ENCODE results near the gene MCM9.

The MCM9 gene

DNA sequence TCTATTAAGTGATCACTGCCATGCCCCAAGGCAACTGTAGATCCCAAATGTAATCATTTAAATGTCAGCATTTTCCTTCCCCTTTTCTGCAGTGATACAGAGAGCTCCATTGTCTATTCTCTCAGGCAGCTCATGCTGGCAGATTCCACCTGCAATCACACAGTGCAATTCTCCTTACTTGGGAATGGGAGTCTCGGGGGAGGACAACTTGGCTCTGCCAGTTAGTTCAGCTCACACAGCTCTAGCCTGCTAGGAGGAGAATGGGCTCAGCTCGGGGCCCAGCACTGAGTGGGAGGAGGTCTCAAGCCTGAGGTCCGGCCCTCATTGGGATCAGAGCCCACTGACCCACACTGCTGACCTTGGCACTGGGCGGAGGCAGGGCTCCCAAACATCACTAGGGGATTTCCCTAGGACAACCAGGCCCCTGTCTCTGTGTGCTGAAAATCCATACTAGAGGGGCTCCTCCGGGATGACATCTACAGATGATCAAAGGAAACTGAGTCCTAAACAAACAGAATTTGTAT, 150.3 kb downstream of the MCM9 start:
- H3K23ac ChIP-seq (ENCODE audit: low read depth, low read length, poor library complexity): no peak overlapping the region
- no peak for DNase-seq (ENCODE audit: low spot score)
- WGBS, 2 donors (ENCODE audit: extremely low coverage in 2 of 2, insufficient read length in 2 of 2, insufficient replicate concordance in 1 of 2): no CpG with 5 or more reads among the region's 5 CpGs
- H4K91ac ChIP-seq (ENCODE audit: low read depth, low read length, poor library complexity): no peak overlapping the region
- no peak overlapping the region for H3K4me3 ChIP-seq (ENCODE audit: low read length in 2 of 2)
- no peak overlapping the region for H2BK12ac ChIP-seq (ENCODE audit: low read length)
- H3K18ac ChIP-seq (ENCODE audit: low read length): no peak overlapping the region
- H3K9ac ChIP-seq (ENCODE audit: low read depth, low read length, poor library complexity): no peak overlapping the region
- H3K9me3 ChIP-seq (replicated peaks in 1 of 2; ENCODE audit: control insufficient read depth in 2 of 2, insufficient read depth in 1 of 2, low read depth in 1 of 2, low read length in 2 of 2): no peaks in the 10 kb centered on the region
- no peak overlapping the region for H3K4ac ChIP-seq (ENCODE audit: low read length)
- no peak overlapping the region for H2BK15ac ChIP-seq (ENCODE audit: low read length)
- H3K79me1 ChIP-seq (ENCODE audit: low read depth, low read length): no peaks in the 10 kb centered on the region
- no peak overlapping the region for H4K8ac ChIP-seq (ENCODE audit: low read depth, low read length)
- H3K36me3 ChIP-seq (replicated peaks in 1 of 2; ENCODE audit: control insufficient read depth in 2 of 2, insufficient read depth in 2 of 2, low read length in 2 of 2): no peaks in the 10 kb centered on the region
- H2AK5ac ChIP-seq (ENCODE audit: low read depth, low read length): no peak overlapping the region
- peaks cover 4 to 6% of the 10 kb centered on the region in 2 donors for H3K4me1 ChIP-seq (ENCODE audit: control insufficient read depth in 2 of 2, insufficient read depth in 1 of 2, low read depth in 1 of 2, low read length in 2 of 2)
- H2AFZ ChIP-seq (ENCODE audit: low read length): peak overlapping the region; percentile 72
- H2BK5ac ChIP-seq (ENCODE audit: low read length): no peak overlapping the region
- H2BK120ac ChIP-seq (ENCODE audit: low read depth, low read length): no peak overlapping the region
- H3K4me2 ChIP-seq (ENCODE audit: insufficient read depth, low read length, poor library complexity, severe bottlenecking): no peak overlapping the region
- H3K27ac ChIP-seq (replicated peaks; ENCODE audit: low read length): no peak overlapping the region
- no peaks in the 10 kb centered on the region for H3K27me3 ChIP-seq (ENCODE audit: control insufficient read depth in 3 of 3, insufficient read depth in 3 of 3, low read depth in 1 of 3, low read length in 3 of 3)
- H3K14ac ChIP-seq (ENCODE audit: low read length): no peak overlapping the region

DNA sequence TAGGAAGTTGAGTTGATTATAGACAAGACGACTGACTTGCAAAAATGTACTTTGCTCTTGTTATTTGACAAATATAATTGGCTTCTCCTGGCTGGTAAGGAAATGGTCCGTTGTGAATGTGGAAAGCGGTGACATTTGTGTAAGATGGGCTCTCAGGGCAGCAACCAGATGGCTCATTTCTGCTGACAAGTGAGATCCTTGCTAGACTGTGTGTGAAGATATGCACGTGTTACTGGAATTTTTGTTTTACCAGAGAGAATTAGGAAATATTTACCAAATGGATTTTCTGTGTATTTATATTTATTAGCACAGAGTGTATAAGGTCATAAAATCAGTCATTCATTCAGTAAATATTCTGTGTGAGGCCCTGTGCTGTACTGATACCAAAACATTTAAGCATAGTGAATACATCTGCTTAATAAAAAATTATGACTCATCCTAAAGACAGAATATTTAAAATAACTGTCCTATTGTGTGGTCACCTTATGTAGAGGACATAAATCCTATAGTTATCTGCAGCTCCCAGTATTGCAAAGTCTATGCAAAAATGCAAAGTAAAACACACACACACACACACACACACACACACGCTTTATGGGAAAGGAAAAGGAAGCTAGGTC, 150.9 kb downstream of the MCM9 start:
- Histone ChIP-seq H3K27ac (replicated peaks; ENCODE audit: low read length) (no peak overlapping the region), H3K14ac (ENCODE audit: low read length) (no peak overlapping the region), H2BK5ac (ENCODE audit: low read length) (no peak overlapping the region), H3K27me3 (ENCODE audit: control insufficient read depth in 3 of 3, insufficient read depth in 3 of 3, low read depth in 1 of 3, low read length in 3 of 3) (no peaks in the 10 kb centered on the region), H2AK5ac (ENCODE audit: low read depth, low read length) (no peak overlapping the region), H3K4me1 (ENCODE audit: control insufficient read depth in 2 of 2, insufficient read depth in 1 of 2, low read depth in 1 of 2, low read length in 2 of 2) (peaks cover 4 to 6% of the 10 kb centered on the region in 2 donors), H3K18ac (ENCODE audit: low read length) (no peak overlapping the region), H3K4ac (ENCODE audit: low read length) (no peak overlapping the region), H3K79me1 (ENCODE audit: low read depth, low read length) (no peaks in the 10 kb centered on the region), H3K36me3 (replicated peaks in 1 of 2; ENCODE audit: control insufficient read depth in 2 of 2, insufficient read depth in 2 of 2, low read length in 2 of 2) (no peaks in the 10 kb centered on the region), H3K4me2 (ENCODE audit: insufficient read depth, low read length, poor library complexity, severe bottlenecking) (no peak overlapping the region), H4K91ac (ENCODE audit: low read depth, low read length, poor library complexity) (no peak overlapping the region), H3K9ac (ENCODE audit: low read depth, low read length, poor library complexity) (no peak overlapping the region), H2BK12ac (ENCODE audit: low read length) (no peak overlapping the region), H2BK15ac (ENCODE audit: low read length) (no peak overlapping the region), H3K4me3 (ENCODE audit: low read length in 2 of 2) (no peak overlapping the region), H2BK120ac (ENCODE audit: low read depth, low read length) (no peak overlapping the region), H4K8ac (ENCODE audit: low read depth, low read length) (no peak overlapping the region), H2AFZ (ENCODE audit: low read length) (peak overlapping the region; percentile 72), H3K23ac (ENCODE audit: low read depth, low read length, poor library complexity) (no peak overlapping the region), H3K9me3 (replicated peaks in 1 of 2; ENCODE audit: control insufficient read depth in 2 of 2, insufficient read depth in 1 of 2, low read depth in 1 of 2, low read length in 2 of 2) (no peaks in the 10 kb centered on the region)
- no peak for DNase-seq (ENCODE audit: low spot score)
- WGBS, 2 donors (ENCODE audit: extremely low coverage in 2 of 2, insufficient read length in 2 of 2, insufficient replicate concordance in 1 of 2): no CpG with 5 or more reads among the region's 5 CpGs

- no peak overlapping the region for H4K8ac ChIP-seq (ENCODE audit: low read depth, low read length)
- H3K9ac ChIP-seq (ENCODE audit: low read depth, low read length, poor library complexity): no peak overlapping the region
- no peak overlapping the region for H3K27ac ChIP-seq (replicated peaks; ENCODE audit: low read length)
- no peak overlapping the region for H3K4me2 ChIP-seq (ENCODE audit: insufficient read depth, low read length, poor library complexity, severe bottlenecking)
- no peak overlapping the region for H2AK5ac ChIP-seq (ENCODE audit: low read depth, low read length)
- H2AFZ ChIP-seq (ENCODE audit: low read length): no peak overlapping the region
- H3K4me1 ChIP-seq (ENCODE audit: control insufficient read depth in 2 of 2, insufficient read depth in 1 of 2, low read depth in 1 of 2, low read length in 2 of 2): peaks cover 4 to 6% of the 10 kb centered on the region in 2 donors
- H2BK120ac ChIP-seq (ENCODE audit: low read depth, low read length): no peak overlapping the region
- WGBS, 2 donors (ENCODE audit: extremely low coverage in 2 of 2, insufficient read length in 2 of 2, insufficient replicate concordance in 1 of 2): no CpG with 5 or more reads among the region's 3 CpGs
- no peak for DNase-seq (ENCODE audit: low spot score)
- no peak overlapping the region for H2BK5ac ChIP-seq (ENCODE audit: low read length)
- no peaks in the 10 kb centered on the region for H3K79me1 ChIP-seq (ENCODE audit: low read depth, low read length)
- H3K9me3 ChIP-seq (replicated peaks in 1 of 2; ENCODE audit: control insufficient read depth in 2 of 2, insufficient read depth in 1 of 2, low read depth in 1 of 2, low read length in 2 of 2): no peaks in the 10 kb centered on the region
- no peak overlapping the region for H2BK15ac ChIP-seq (ENCODE audit: low read length)
- H3K27me3 ChIP-seq (ENCODE audit: control insufficient read depth in 3 of 3, insufficient read depth in 3 of 3, low read depth in 1 of 3, low read length in 3 of 3): no peaks in the 10 kb centered on the region
- no peak overlapping the region for H3K18ac ChIP-seq (ENCODE audit: low read length)
- H2BK12ac ChIP-seq (ENCODE audit: low read length): no peak overlapping the region
- H3K4ac ChIP-seq (ENCODE audit: low read length): no peak overlapping the region
- no peak overlapping the region for H4K91ac ChIP-seq (ENCODE audit: low read depth, low read length, poor library complexity)
- H3K36me3 ChIP-seq (replicated peaks in 1 of 2; ENCODE audit: control insufficient read depth in 2 of 2, insufficient read depth in 2 of 2, low read length in 2 of 2): no peaks in the 10 kb centered on the region
- H3K4me3 ChIP-seq (ENCODE audit: low read length in 2 of 2): no peak overlapping the region
- no peak overlapping the region for H3K23ac ChIP-seq (ENCODE audit: low read depth, low read length, poor library complexity)
- H3K14ac ChIP-seq (ENCODE audit: low read length): no peak overlapping the region
Measured at GRCh38 chr6:118782651-118783050, 152.3 kb downstream of the MCM9 start.

- no peak overlapping the region for H2BK12ac ChIP-seq (ENCODE audit: low read length)
- H3K4ac ChIP-seq (ENCODE audit: low read length): no peak overlapping the region
- no peak overlapping the region for H3K18ac ChIP-seq (ENCODE audit: low read length)
- no peak overlapping the region for H3K14ac ChIP-seq (ENCODE audit: low read length)
- no peak overlapping the region for H2BK15ac ChIP-seq (ENCODE audit: low read length)
- no peak for DNase-seq (ENCODE audit: low spot score)
- no peak overlapping the region for H4K8ac ChIP-seq (ENCODE audit: low read depth, low read length)
- H3K27me3 ChIP-seq (ENCODE audit: control insufficient read depth in 3 of 3, insufficient read depth in 3 of 3, low read depth in 1 of 3, low read length in 3 of 3): no peaks in the 10 kb centered on the region
- H3K79me1 ChIP-seq (ENCODE audit: low read depth, low read length): no peaks in the 10 kb centered on the region
- WGBS, 2 donors (ENCODE audit: extremely low coverage in 2 of 2, insufficient read length in 2 of 2, insufficient replicate concordance in 1 of 2): no CpG with 5 or more reads among the region's 2 CpGs
- H2BK5ac ChIP-seq (ENCODE audit: low read length): no peak overlapping the region
- H4K91ac ChIP-seq (ENCODE audit: low read depth, low read length, poor library complexity): no peak overlapping the region
- H3K23ac ChIP-seq (ENCODE audit: low read depth, low read length, poor library complexity): no peak overlapping the region
- H3K27ac ChIP-seq (replicated peaks; ENCODE audit: low read length): no peak overlapping the region
- H3K9ac ChIP-seq (ENCODE audit: low read depth, low read length, poor library complexity): no peak overlapping the region
- no peak overlapping the region for H2AK5ac ChIP-seq (ENCODE audit: low read depth, low read length)
- H3K4me1 ChIP-seq (ENCODE audit: control insufficient read depth in 2 of 2, insufficient read depth in 1 of 2, low read depth in 1 of 2, low read length in 2 of 2): peaks cover 4 to 6% of the 10 kb centered on the region in 2 donors
- no peak overlapping the region for H2AFZ ChIP-seq (ENCODE audit: low read length)
- H3K4me3 ChIP-seq (ENCODE audit: low read length in 2 of 2): no peak overlapping the region
- no peaks in the 10 kb centered on the region for H3K9me3 ChIP-seq (replicated peaks in 1 of 2; ENCODE audit: control insufficient read depth in 2 of 2, insufficient read depth in 1 of 2, low read depth in 1 of 2, low read length in 2 of 2)
- H2BK120ac ChIP-seq (ENCODE audit: low read depth, low read length): no peak overlapping the region
- no peak overlapping the region for H3K4me2 ChIP-seq (ENCODE audit: insufficient read depth, low read length, poor library complexity, severe bottlenecking)
- H3K36me3 ChIP-seq (replicated peaks in 1 of 2; ENCODE audit: control insufficient read depth in 2 of 2, insufficient read depth in 2 of 2, low read length in 2 of 2): no peaks in the 10 kb centered on the region
Measured at GRCh38 chr6:118781897-118782296, 153.1 kb downstream of the MCM9 start.
